Activated CD4-positive, alpha-beta T cell treated with anti-CD3 and anti-CD28 coated beads, Interleukin-2, amount 10 ng/mL, durations not matched to agents 24 days and 14 days (primary cell): Measurements from ENCODE around the gene B3GLCT. TPM values are rescaled to one million over a fixed set of nuclear protein-coding genes. Genes with fewer than 3 reads are reported as not detected.

ENCODE experiments used
- DNase-seq: peaks from one replicate; pipeline ENCODE4 v3.0.0; 2022
- H3K27ac Mint-ChIP-seq: one replicate; pipeline ENCODE4 v1.8.0; 2022; ENCODE audit warnings: mild to moderate bottlenecking, mixed read lengths
- H3K27me3 Mint-ChIP-seq: one replicate; pipeline ENCODE4 v1.8.0; 2022; ENCODE audit warnings: mixed read lengths
- H3K36me3 Mint-ChIP-seq: one replicate; pipeline ENCODE4 v1.8.0; 2022; ENCODE audit warnings: low read depth, mild to moderate bottlenecking, mixed read lengths
- H3K4me1 Mint-ChIP-seq: one replicate; pipeline ENCODE4 v1.8.0; 2021; ENCODE audit warnings: mixed read lengths
- H3K4me3 Mint-ChIP-seq: one replicate; pipeline ENCODE4 v1.8.0; 2022; ENCODE audit warnings: mild to moderate bottlenecking, moderate library complexity, mixed read lengths
- H3K9me3 Mint-ChIP-seq: one replicate; pipeline ENCODE4 v1.8.0; 2021; ENCODE audit warnings: mixed read lengths
- intact Hi-C: fragments of 100-400 bp; cut with micrococcal nuclease; formaldehyde crosslinking; loops from one replicate; pipeline ENCODE4 v1.15.1; 2023
- total RNA-seq: library from RNA; stranded (reverse); gene quantifications from 2 replicates; pipeline ENCODE4 v1.2.3, GENCODE V29; 2022

The B3GLCT gene
- total RNA-seq, 1 donor from 2014 or later = 4.0 TPM

GRCh38 chr13:31219909-31220598, 20.3 kb downstream of the B3GLCT start:
- Mint-ChIP-seq H3K4me3 (no peak overlapping the region), H3K36me3 (no peaks in the 10 kb centered on the region), H3K27me3 (no peaks in the 10 kb centered on the region), H3K27ac (no peak overlapping the region), H3K9me3 (no peaks in the 10 kb centered on the region), H3K4me1 (peaks cover 2% of the 10 kb centered on the region)
- intact Hi-C loops = no loop called here
- DNase-seq = no peak

- DNase-seq = no peak
- no peak overlapping the region for H3K4me3 Mint-ChIP-seq
- H3K9me3 Mint-ChIP-seq = no peaks in the 10 kb centered on the region
- H3K4me1 Mint-ChIP-seq = peaks cover 2% of the 10 kb centered on the region
- no peak overlapping the region for H3K27ac Mint-ChIP-seq
- no peaks in the 10 kb centered on the region for H3K27me3 Mint-ChIP-seq
- H3K36me3 Mint-ChIP-seq = no peaks in the 10 kb centered on the region
- intact Hi-C loops = no loop called here
These were observed 21.3 kb downstream of the B3GLCT start for GRCh38 chr13:31221057-31221456.

GRCh38 chr13:31223215-31223614, 23.4 kb downstream of the B3GLCT start:
- intact Hi-C loops = no loop called here
- DNase-seq = no peak
- Mint-ChIP-seq H3K4me3 (no peak overlapping the region), H3K4me1 (peaks cover 6% of the 10 kb centered on the region), H3K27me3 (no peaks in the 10 kb centered on the region), H3K27ac (no peak overlapping the region), H3K36me3 (no peaks in the 10 kb centered on the region), H3K9me3 (no peaks in the 10 kb centered on the region)

GRCh38 chr13:31223640-31224039, 23.9 kb downstream of the B3GLCT start:
- H3K36me3 Mint-ChIP-seq = no peaks in the 10 kb centered on the region
- intact Hi-C loops = no loop called here
- no peak overlapping the region for H3K27ac Mint-ChIP-seq
- no peaks in the 10 kb centered on the region for H3K9me3 Mint-ChIP-seq
- no peaks in the 10 kb centered on the region for H3K27me3 Mint-ChIP-seq
- no peak for DNase-seq
- H3K4me1 Mint-ChIP-seq = peaks cover 6% of the 10 kb centered on the region
- H3K4me3 Mint-ChIP-seq = no peak overlapping the region

- intact Hi-C loops = no loop called here
- no peak for DNase-seq
- H3K4me3 Mint-ChIP-seq = no peak overlapping the region
- peaks cover 6% of the 10 kb centered on the region for H3K4me1 Mint-ChIP-seq
- H3K27me3 Mint-ChIP-seq = no peaks in the 10 kb centered on the region
- H3K9me3 Mint-ChIP-seq = no peaks in the 10 kb centered on the region
- H3K36me3 Mint-ChIP-seq = no peaks in the 10 kb centered on the region
- no peak overlapping the region for H3K27ac Mint-ChIP-seq
These were observed 24.4 kb downstream of the B3GLCT start for GRCh38 chr13:31224174-31224669.

GRCh38 chr13:31224963-31225559, 25.3 kb downstream of the B3GLCT start:
- Mint-ChIP-seq H3K4me3 (no peak overlapping the region), H3K4me1 (peaks cover 6% of the 10 kb centered on the region), H3K27me3 (no peaks in the 10 kb centered on the region), H3K36me3 (no peaks in the 10 kb centered on the region), H3K9me3 (no peaks in the 10 kb centered on the region), H3K27ac (no peak overlapping the region)
- no peak for DNase-seq
- intact Hi-C loops = no loop called here

GRCh38 chr13:31225998-31226675, 26.4 kb downstream of the B3GLCT start:
- intact Hi-C loops = no loop called here
- Mint-ChIP-seq H3K4me3 (no peak overlapping the region), H3K27ac (no peak overlapping the region), H3K4me1 (peaks cover 6% of the 10 kb centered on the region), H3K9me3 (no peaks in the 10 kb centered on the region), H3K36me3 (no peaks in the 10 kb centered on the region), H3K27me3 (no peaks in the 10 kb centered on the region)
- no peak for DNase-seq

GRCh38 chr13:31227063-31227462, 27.3 kb downstream of the B3GLCT start:
- H3K27ac Mint-ChIP-seq = no peak overlapping the region
- intact Hi-C loops = no loop called here
- no peaks in the 10 kb centered on the region for H3K9me3 Mint-ChIP-seq
- peaks cover 6% of the 10 kb centered on the region for H3K4me1 Mint-ChIP-seq
- no peaks in the 10 kb centered on the region for H3K36me3 Mint-ChIP-seq
- no peak for DNase-seq
- H3K27me3 Mint-ChIP-seq = no peaks in the 10 kb centered on the region
- H3K4me3 Mint-ChIP-seq = no peak overlapping the region

- no peak for DNase-seq
- peaks cover 6% of the 10 kb centered on the region for H3K4me1 Mint-ChIP-seq
- no peaks in the 10 kb centered on the region for H3K36me3 Mint-ChIP-seq
- no peaks in the 10 kb centered on the region for H3K27me3 Mint-ChIP-seq
- intact Hi-C loops = no loop called here
- H3K4me3 Mint-ChIP-seq = no peak overlapping the region
- H3K27ac Mint-ChIP-seq = no peak overlapping the region
- no peaks in the 10 kb centered on the region for H3K9me3 Mint-ChIP-seq
These were observed 28.1 kb downstream of the B3GLCT start for GRCh38 chr13:31227870-31228269.

- Mint-ChIP-seq H3K9me3 (no peaks in the 10 kb centered on the region), H3K4me1 (no peaks in the 10 kb centered on the region), H3K27me3 (no peaks in the 10 kb centered on the region), H3K27ac (no peak overlapping the region), H3K4me3 (no peak overlapping the region), H3K36me3 (no peaks in the 10 kb centered on the region)
- intact Hi-C loops = loop anchor here (5.0 kb wide), 1 partner anchor 508 kb away; no protein-coding TSS in a partner anchor
- no peak for DNase-seq
These were observed 35.0 kb downstream of the B3GLCT start for GRCh38 chr13:31234729-31235128.

GRCh38 chr13:31236211-31236786, 36.5 kb downstream of the B3GLCT start:
- H3K36me3 Mint-ChIP-seq = no peaks in the 10 kb centered on the region
- H3K27me3 Mint-ChIP-seq = no peaks in the 10 kb centered on the region
- intact Hi-C loops = loop anchor here (1.0 to 5.0 kb wide), 2 partner anchors 188 to 506 kb away; no protein-coding TSS in a partner anchor

GRCh38 chr13:31240921-31241320, 41.1 kb downstream of the B3GLCT start:
- no peak for DNase-seq
- H3K27me3 Mint-ChIP-seq = no peaks in the 10 kb centered on the region
- no peaks in the 10 kb centered on the region for H3K36me3 Mint-ChIP-seq
- intact Hi-C loops = no loop called here
- H3K4me3 Mint-ChIP-seq = no peak overlapping the region
- no peaks in the 10 kb centered on the region for H3K4me1 Mint-ChIP-seq
- no peak overlapping the region for H3K27ac Mint-ChIP-seq
- no peaks in the 10 kb centered on the region for H3K9me3 Mint-ChIP-seq

More at GRCh38 chr13:31236211-31236786, 36.5 kb downstream of the B3GLCT start:
- Mint-ChIP-seq H3K4me3 (no peak overlapping the region), H3K27ac (no peak overlapping the region), H3K9me3 (no peaks in the 10 kb centered on the region), H3K4me1 (no peaks in the 10 kb centered on the region)
- DNase-seq = no peak

- Mint-ChIP-seq H3K27me3 (no peaks in the 10 kb centered on the region), H3K9me3 (no peaks in the 10 kb centered on the region), H3K4me1 (no peaks in the 10 kb centered on the region), H3K4me3 (no peak overlapping the region), H3K27ac (no peak overlapping the region), H3K36me3 (no peaks in the 10 kb centered on the region)
- intact Hi-C loops = no loop called here
- no peak for DNase-seq
These were observed 42.6 kb downstream of the B3GLCT start for GRCh38 chr13:31242367-31242766.

GRCh38 chr13:31242916-31243315, 43.1 kb downstream of the B3GLCT start:
- H3K27ac Mint-ChIP-seq = no peak overlapping the region
- no peak overlapping the region for H3K4me3 Mint-ChIP-seq
- H3K4me1 Mint-ChIP-seq = no peaks in the 10 kb centered on the region
- intact Hi-C loops = no loop called here
- no peaks in the 10 kb centered on the region for H3K36me3 Mint-ChIP-seq
- DNase-seq = no peak
- no peaks in the 10 kb centered on the region for H3K27me3 Mint-ChIP-seq
- H3K9me3 Mint-ChIP-seq = no peaks in the 10 kb centered on the region
